Colonic mucosa (tissue), 4 donors: Measurements from ENCODE around the gene MFRP. TPM values are rescaled to one million over a fixed set of nuclear protein-coding genes. Genes with fewer than 3 reads are reported as not detected.

Experiments
- DNase-seq: peaks from one replicate; pipeline ENCODE4 v3.0.0-alpha.2; 2020
- H3K27ac ChIP-seq: fragments of 200-600 bp; one replicate; pipeline ENCODE4 v1.8.0; 2021
- H3K27me3 ChIP-seq: fragments of 200-600 bp; one replicate; pipeline ENCODE4 v1.8.0; 2021
- H3K36me3 ChIP-seq: fragments of 200-600 bp; one replicate; pipeline ENCODE4 v1.8.0; 2021
- H3K4me1 ChIP-seq: fragments of 200-600 bp; one replicate; pipeline ENCODE4 v1.8.0; 2021; ENCODE audit warnings: mild to moderate bottlenecking
- H3K4me3 ChIP-seq: fragments of 200-600 bp; one replicate; pipeline ENCODE4 v1.8.0; 2021
- H3K9ac ChIP-seq, 2 donors: one replicate each; pipeline ENCODE4 v1.7.0; 2013; ENCODE audit warnings: control low read depth in 2 of 2, low read depth in 2 of 2, low read length in 2 of 2
- H3K9me3 ChIP-seq: fragments of 200-600 bp; one replicate; pipeline ENCODE4 v1.8.0; 2021
- CTCF ChIP-seq: fragments of 200-600 bp; IDR thresholded peaks from one replicate; pipeline ENCODE4 v1.8.0; 2022; ENCODE audit warnings: antibody characterized with exemption, mild to moderate bottlenecking
- intact Hi-C: fragments of 100-400 bp; cut with DNase I; formaldehyde crosslinking; loops from one replicate; pipeline ENCODE4 v1.14.1; 2022
- total RNA-seq, 2 donors: library from RNA; stranded (reverse); fragmentation: NEBNext Ultra II Directional in 1 of 2; extraction: Animal tissue kit (Norgen Biotek cat#: 25700) in 1 of 2; gene quantifications; one replicate each; pipeline ENCODE4 v1.2.1, GENCODE V29; 2021
- donor health status: healthy.
- donor health status: DM: no; HTN: no; CAD: no.
- donor health status: DM: no; HTN: no; CAD: no.

The MFRP gene
- total RNA-seq, 2 donors from 2014 or later = not detected

- DNase-seq = no peak
- intact Hi-C loops = no loop called here
- Histone ChIP-seq H3K4me1 (peaks cover 9% of the 10 kb centered on the region), H3K27me3 (no peaks in the 10 kb centered on the region), H3K4me3 (no peak overlapping the region), H3K9ac (peak overlapping the region; percentile 35 to 49), H3K27ac (no peak overlapping the region), H3K9me3 (no peaks in the 10 kb centered on the region), H3K36me3 (no peaks in the 10 kb centered on the region)
- no peak for TF ChIP-seq CTCF
These were observed 28.3 kb upstream of the MFRP start for GRCh38 chr11:119374632-119375336.

GRCh38 chr11:119373921-119374631 lies 27.6 kb upstream of the MFRP start:
- intact Hi-C loops = loop anchor here (2.0 kb wide), 1 partner anchor 17 kb away; no protein-coding TSS in a partner anchor
- no peaks in the 10 kb centered on the region for H3K9me3 ChIP-seq
- no peaks in the 10 kb centered on the region for H3K36me3 ChIP-seq
- H3K27ac ChIP-seq = no peak overlapping the region
- H3K4me1 ChIP-seq = peaks cover 12% of the 10 kb centered on the region
- TF ChIP-seq CTCF = peak; percentile 91
- no peaks in the 10 kb centered on the region for H3K27me3 ChIP-seq
- peak overlapping the region in 1 of 2 donors; percentile 47 for H3K9ac ChIP-seq
- peak; percentile 86 for DNase-seq
- H3K4me3 ChIP-seq = no peak overlapping the region

- no peak overlapping the region for H3K27ac ChIP-seq
- no peak overlapping the region for H3K4me3 ChIP-seq
- intact Hi-C loops = loop anchor here (2.0 kb wide), 1 partner anchor 16 kb away; no protein-coding TSS in a partner anchor
- H3K4me1 ChIP-seq = peaks cover 12% of the 10 kb centered on the region
- no peaks in the 10 kb centered on the region for H3K9me3 ChIP-seq
- TF ChIP-seq CTCF = no peak
- H3K9ac ChIP-seq = peak overlapping the region in 1 of 2 donors; percentile 47
- H3K27me3 ChIP-seq = no peaks in the 10 kb centered on the region
- DNase-seq = no peak
- no peaks in the 10 kb centered on the region for H3K36me3 ChIP-seq
These were observed 26.8 kb upstream of the MFRP start for GRCh38 chr11:119373059-119373920.

GRCh38 chr11:119372260-119373058 lies 26.0 kb upstream of the MFRP start:
- H3K9me3 ChIP-seq = no peaks in the 10 kb centered on the region
- H3K27me3 ChIP-seq = no peaks in the 10 kb centered on the region
- no peak overlapping the region for H3K4me3 ChIP-seq
- H3K27ac ChIP-seq = no peak overlapping the region
- no peaks in the 10 kb centered on the region for H3K36me3 ChIP-seq
- H3K4me1 ChIP-seq = peaks cover 19% of the 10 kb centered on the region
- DNase-seq = no peak
- intact Hi-C loops = loop anchor here (2.0 kb wide), 1 partner anchor 16 kb away; no protein-coding TSS in a partner anchor
- TF ChIP-seq CTCF = no peak
- H3K9ac ChIP-seq = no peak overlapping the region
